Mucosa of descending colon (tissue), 3 donors: ENCODE measurements around the gene DLAT. TPM values are rescaled to one million over a fixed set of nuclear protein-coding genes. Genes with fewer than 3 reads are reported as not detected.
A peak's percentile ranks its signal among the peaks of the same experiment; 100 is the strongest.

Experiments
- ATAC-seq: fragments of 200-7000 bp; cut with Tn5 transposase; one replicate; pipeline ENCODE4 v1.9.1; 2020; ENCODE audit warnings: mild to moderate bottlenecking, moderate library complexity
- DNase-seq, 3 donors: peaks; one replicate each; pipeline ENCODE4 v3.0.0-alpha.2; 2020
- H3K36me3 ChIP-seq: fragments of 200-600 bp; one replicate; pipeline ENCODE4 v1.8.0; 2021; ENCODE audit warnings: low read depth, mild to moderate bottlenecking
- H3K4me1 ChIP-seq: fragments of 200-600 bp; one replicate; pipeline ENCODE4 v1.8.0; 2021; ENCODE audit warnings: low read depth, mild to moderate bottlenecking
- H3K4me3 ChIP-seq: fragments of 200-600 bp; one replicate; pipeline ENCODE4 v1.8.0; 2021; ENCODE audit warnings: mild to moderate bottlenecking
- H3K9me3 ChIP-seq: fragments of 200-600 bp; one replicate; pipeline ENCODE4 v1.8.0; 2021; ENCODE audit warnings: mild to moderate bottlenecking
- CTCF ChIP-seq: fragments of 200-600 bp; IDR thresholded peaks from one replicate; pipeline ENCODE4 v1.8.0; 2022; ENCODE audit warnings: antibody characterized with exemption, mild to moderate bottlenecking
- intact Hi-C, 2 donors: fragments of 100-400 bp; cut with DNase I in 1 of 2; cut with micrococcal nuclease in 1 of 2; formaldehyde crosslinking; loops; one replicate each; pipeline versions ENCODE4 v1.11.0 to v1.11.1; 2022; cut with DNase I, micrococcal nuclease
- long read RNA-seq, 2 donors: library from polyadenylated mRNA; unstranded; transcript quantifications; one replicate each; pipeline ENCODE4 v2.0.0, GENCODE V29; 2019 to 2021
- total RNA-seq, 3 donors: library from RNA; stranded (reverse); fragmentation: NEBNext Ultra II Directional in 2 of 3; extraction: Animal tissue kit (Norgen Biotek cat#: 25700) in 2 of 3; gene quantifications; one replicate each; pipeline versions ENCODE4 v1.2.1 to v1.2.4, GENCODE V29; 2021 to 2023
- donor health status: DM: no; HTN: no; CAD: no; lungs with moderate emphysema.
- donor health status: DM: no; HTN: no; CAD: no.
- donor health status: DM: no; HTN: yes; CAD: no.

The DLAT gene
- 10 to 100 TPM; 51.1 to 54.2 (median 51.4) TPM for total RNA-seq
- long read RNA-seq, donor 1, full-length matches to known transcripts = 47 of 48 reads
- long read RNA-seq, donor 1, partial matches to known transcripts = 0 of 48 reads
- long read RNA-seq, donor 1, other reads (novel, unspliced or antisense) = 1 of 48 reads
- long read RNA-seq, donor 2, full-length matches to known transcripts = 17 of 21 reads
- long read RNA-seq, donor 2, partial matches to known transcripts = 3 of 21 reads
- long read RNA-seq, donor 2, other reads (novel, unspliced or antisense) = 1 of 21 reads

- peak; percentile 94 to 95 (median 94) for DNase-seq
- H3K4me3 ChIP-seq = peak within 1 kb of the TSS; percentile 82
- no peaks in the 10 kb centered on the region for H3K9me3 ChIP-seq
- TF ChIP-seq CTCF = no peak
- peaks cover 2% of the 10 kb centered on the region for H3K4me1 ChIP-seq
- intact Hi-C loops = no loop called here
- no peaks in the 10 kb centered on the region for H3K36me3 ChIP-seq
- ATAC-seq = peak; percentile 94
Measured at GRCh38 chr11:112024773-112025678, at the start of gene DLAT. TSS of gene DLAT (plus strand) at chr11:112025408. CDS start at chr11:112025473, 65 bp downstream.

GRCh38 chr11:111976119-111976766 is 49.0 kb upstream of the DLAT start:
- DNase-seq (no peak), ATAC-seq (no peak)
- no peak for TF ChIP-seq CTCF
- Histone ChIP-seq H3K9me3 (no peaks in the 10 kb centered on the region), H3K4me3 (no peak overlapping the region), H3K4me1 (peaks cover 16% of the 10 kb centered on the region), H3K36me3 (no peaks in the 10 kb centered on the region)
- intact Hi-C loops = loop anchor here in 1 of 2 donors (5.0 kb wide), 1 partner anchor 39 kb away; the partner anchor contains the start of gene DIXDC1

DNA sequence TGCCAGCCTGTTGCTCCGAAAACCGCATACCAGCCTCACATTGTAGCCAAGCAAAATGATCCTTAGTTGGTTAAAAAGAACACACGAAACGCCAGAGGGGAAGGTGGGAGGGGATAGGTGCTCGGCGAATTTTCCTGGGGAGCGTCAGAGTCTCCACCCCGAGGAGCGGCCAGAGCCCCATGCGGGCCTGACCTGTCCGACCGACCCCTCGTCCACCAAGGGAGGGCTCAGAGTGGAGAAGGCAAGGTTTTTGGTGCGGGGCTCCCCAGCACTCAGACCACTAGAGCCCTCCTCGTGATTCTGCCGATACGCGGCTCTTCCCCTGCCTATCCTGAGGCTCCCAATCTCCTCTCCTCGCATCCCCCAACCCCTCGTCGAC is 48.5 kb upstream of the DLAT start:
- ATAC-seq (no peak), DNase-seq (no peak)
- Histone ChIP-seq H3K4me3 (no peak overlapping the region), H3K9me3 (no peaks in the 10 kb centered on the region), H3K4me1 (peaks cover 16% of the 10 kb centered on the region), H3K36me3 (no peaks in the 10 kb centered on the region)
- intact Hi-C loops = loop anchor here in 1 of 2 donors (5.0 kb wide), 1 partner anchor 39 kb away; the partner anchor contains the start of gene DIXDC1
- TF ChIP-seq CTCF = no peak

- no peak for TF ChIP-seq CTCF
- H3K4me3 ChIP-seq = no peak overlapping the region
- no peaks in the 10 kb centered on the region for H3K36me3 ChIP-seq
- ATAC-seq = peak; percentile 64
- no peaks in the 10 kb centered on the region for H3K9me3 ChIP-seq
- peaks cover 16% of the 10 kb centered on the region for H3K4me1 ChIP-seq
- intact Hi-C loops = loop anchor here in 1 of 2 donors (5.0 kb wide), 1 partner anchor 40 kb away; the partner anchor contains the start of gene DIXDC1
- DNase-seq = peak; percentile 62 to 77 (median 75)
Measured at GRCh38 chr11:111977146-111978027, 47.8 kb upstream of the DLAT start.
